ENCODE results near the gene LGR6.

DNA sequence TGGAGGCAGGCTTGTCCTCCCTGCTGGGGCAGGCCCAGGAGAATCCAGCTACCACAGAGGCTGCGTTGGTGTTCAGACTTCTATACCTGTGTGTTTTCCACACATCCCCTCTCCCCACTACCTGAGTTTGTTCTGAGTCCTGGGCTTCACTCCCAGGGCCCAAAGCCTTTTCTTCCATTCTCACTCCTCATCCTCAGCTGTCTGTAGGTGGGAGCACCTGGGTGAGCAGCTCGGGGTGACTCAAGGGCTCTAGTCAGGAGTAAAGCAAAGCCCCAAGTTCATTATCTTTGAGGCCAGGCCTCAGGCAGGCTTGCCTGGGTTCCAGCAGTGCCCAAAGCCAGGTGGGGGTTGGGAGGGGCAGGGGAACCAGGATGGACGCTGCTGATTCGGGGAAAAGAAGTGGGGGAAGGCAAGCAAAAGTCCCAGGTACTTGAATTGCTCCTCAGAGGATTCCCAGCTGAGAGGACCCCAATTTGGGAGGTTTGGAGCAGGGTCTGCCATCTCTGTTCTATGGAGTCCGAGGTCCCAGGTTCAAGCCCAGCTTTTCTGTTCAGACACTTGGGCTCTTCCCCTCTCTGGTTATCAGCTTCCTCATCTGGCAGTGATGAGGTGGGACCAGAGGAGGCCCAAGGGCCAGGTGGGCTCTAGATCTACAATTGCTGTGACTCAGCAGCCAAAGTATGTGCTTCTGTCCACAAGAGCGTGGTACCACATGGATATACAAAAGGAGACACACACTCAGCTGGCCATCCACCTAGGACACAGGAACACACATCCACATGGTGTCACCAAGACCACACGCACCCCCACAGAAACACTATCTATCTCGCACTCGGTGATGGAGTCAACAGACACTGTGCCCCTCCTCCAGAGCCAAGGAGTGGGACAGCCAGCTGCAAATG, 27.4 kb upstream of the LGR6 start:
- TF ChIP-seq, protein P1, sequence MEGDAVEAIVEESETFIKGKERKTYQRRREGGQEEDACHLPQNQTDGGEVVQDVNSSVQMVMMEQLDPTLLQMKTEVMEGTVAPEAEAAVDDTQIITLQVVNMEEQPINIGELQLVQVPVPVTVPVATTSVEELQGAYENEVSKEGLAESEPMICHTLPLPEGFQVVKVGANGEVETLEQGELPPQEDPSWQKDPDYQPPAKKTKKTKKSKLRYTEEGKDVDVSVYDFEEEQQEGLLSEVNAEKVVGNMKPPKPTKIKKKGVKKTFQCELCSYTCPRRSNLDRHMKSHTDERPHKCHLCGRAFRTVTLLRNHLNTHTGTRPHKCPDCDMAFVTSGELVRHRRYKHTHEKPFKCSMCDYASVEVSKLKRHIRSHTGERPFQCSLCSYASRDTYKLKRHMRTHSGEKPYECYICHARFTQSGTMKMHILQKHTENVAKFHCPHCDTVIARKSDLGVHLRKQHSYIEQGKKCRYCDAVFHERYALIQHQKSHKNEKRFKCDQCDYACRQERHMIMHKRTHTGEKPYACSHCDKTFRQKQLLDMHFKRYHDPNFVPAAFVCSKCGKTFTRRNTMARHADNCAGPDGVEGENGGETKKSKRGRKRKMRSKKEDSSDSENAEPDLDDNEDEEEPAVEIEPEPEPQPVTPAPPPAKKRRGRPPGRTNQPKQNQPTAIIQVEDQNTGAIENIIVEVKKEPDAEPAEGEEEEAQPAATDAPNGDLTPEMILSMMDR (IDR thresholded peaks at IDR 0.05) = no peak
- TF ChIP-seq POLR2AphosphoS5 (IDR thresholded peaks at IDR 0.05; ENCODE audit: low read depth, low read length) = no peak
- TF ChIP-seq, protein P2, sequence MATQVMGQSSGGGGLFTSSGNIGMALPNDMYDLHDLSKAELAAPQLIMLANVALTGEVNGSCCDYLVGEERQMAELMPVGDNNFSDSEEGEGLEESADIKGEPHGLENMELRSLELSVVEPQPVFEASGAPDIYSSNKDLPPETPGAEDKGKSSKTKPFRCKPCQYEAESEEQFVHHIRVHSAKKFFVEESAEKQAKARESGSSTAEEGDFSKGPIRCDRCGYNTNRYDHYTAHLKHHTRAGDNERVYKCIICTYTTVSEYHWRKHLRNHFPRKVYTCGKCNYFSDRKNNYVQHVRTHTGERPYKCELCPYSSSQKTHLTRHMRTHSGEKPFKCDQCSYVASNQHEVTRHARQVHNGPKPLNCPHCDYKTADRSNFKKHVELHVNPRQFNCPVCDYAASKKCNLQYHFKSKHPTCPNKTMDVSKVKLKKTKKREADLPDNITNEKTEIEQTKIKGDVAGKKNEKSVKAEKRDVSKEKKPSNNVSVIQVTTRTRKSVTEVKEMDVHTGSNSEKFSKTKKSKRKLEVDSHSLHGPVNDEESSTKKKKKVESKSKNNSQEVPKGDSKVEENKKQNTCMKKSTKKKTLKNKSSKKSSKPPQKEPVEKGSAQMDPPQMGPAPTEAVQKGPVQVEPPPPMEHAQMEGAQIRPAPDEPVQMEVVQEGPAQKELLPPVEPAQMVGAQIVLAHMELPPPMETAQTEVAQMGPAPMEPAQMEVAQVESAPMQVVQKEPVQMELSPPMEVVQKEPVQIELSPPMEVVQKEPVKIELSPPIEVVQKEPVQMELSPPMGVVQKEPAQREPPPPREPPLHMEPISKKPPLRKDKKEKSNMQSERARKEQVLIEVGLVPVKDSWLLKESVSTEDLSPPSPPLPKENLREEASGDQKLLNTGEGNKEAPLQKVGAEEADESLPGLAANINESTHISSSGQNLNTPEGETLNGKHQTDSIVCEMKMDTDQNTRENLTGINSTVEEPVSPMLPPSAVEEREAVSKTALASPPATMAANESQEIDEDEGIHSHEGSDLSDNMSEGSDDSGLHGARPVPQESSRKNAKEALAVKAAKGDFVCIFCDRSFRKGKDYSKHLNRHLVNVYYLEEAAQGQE (IDR thresholded peaks at IDR 0.05; ENCODE audit: insufficient read depth in 1 of 2, low read depth in 2 of 2, low read length in 1 of 2) = no peak
- no peak for TF ChIP-seq TCF7L2 (IDR thresholded peaks at IDR 0.05; ENCODE audit: low read depth, low read length)
- no peak for TF ChIP-seq SIN3A (IDR thresholded peaks at IDR 0.05; ENCODE audit: borderline replicate concordance, insufficient read depth, low read depth, low read length)

Data from Panc1 (cell line).